HG03521 (cell line): ENCODE measurements around the gene TRIM28.

ENCODE experiments used
- ATAC-seq: cut with Tn5 transposase; IDR thresholded peaks from one replicate; pipeline ENCODE4 v1.9.1; 2021; ENCODE audit warnings: mild to moderate bottlenecking, moderate library complexity; ENCODE audit not compliant: unreplicated experiment

TRIM28 gene

GRCh38 chr19:58547323-58548312 lies 3.8 kb downstream of the TRIM28 start:
- no peak for ATAC-seq

GRCh38 chr19:58548859-58549663 lies 5.2 kb downstream of the TRIM28 start:
- ATAC-seq: no peak

GRCh38 chr19:58549664-58550361 lies 5.9 kb downstream of the TRIM28 start:
- ATAC-seq: no peak

- ATAC-seq: no peak
These were observed 6.7 kb downstream of the TRIM28 start for GRCh38 chr19:58550362-58551122.

GRCh38 chr19:58551123-58551497 lies 7.2 kb downstream of the TRIM28 start:
- no peak for ATAC-seq

- ATAC-seq: no peak
These were observed 8.0 kb downstream of the TRIM28 start for GRCh38 chr19:58551577-58552471.

GRCh38 chr19:58552655-58553054 lies 8.8 kb downstream of the TRIM28 start:
- no peak for ATAC-seq

GRCh38 chr19:58553799-58554493 lies 10.1 kb downstream of the TRIM28 start:
- ATAC-seq: no peak

GRCh38 chr19:58554494-58555368 lies 10.9 kb downstream of the TRIM28 start, which contains the start of gene CHMP2A:
Gene CHMP2A, minus strand, starts transcription at chr19:58555105. Its CDS starts 893 bp downstream, at chr19:58554212.
- peak; percentile 28 for ATAC-seq

- ATAC-seq: no peak
These were observed 11.6 kb downstream of the TRIM28 start for GRCh38 chr19:58555369-58555885.

GRCh38 chr19:58555920-58556621 lies 12.2 kb downstream of the TRIM28 start:
- no peak for ATAC-seq

GRCh38 chr19:58556622-58557220 lies 12.9 kb downstream of the TRIM28 start:
- ATAC-seq: no peak

GRCh38 chr19:58557221-58558065 lies 13.6 kb downstream of the TRIM28 start:
- no peak for ATAC-seq

- peak; percentile 3 for ATAC-seq
These were observed 14.3 kb downstream of the TRIM28 start, which contains the start of gene UBE2M for GRCh38 chr19:58558066-58558622. Gene UBE2M, minus strand, starts transcription at chr19:58558611. Its CDS starts 230 bp downstream, at chr19:58558381.

- peak; percentile 50 for ATAC-seq
These were observed 14.9 kb downstream of the TRIM28 start for GRCh38 chr19:58558623-58559274.
